ENCODE measurements around the gene NAXD.

NAXD gene

DNA sequence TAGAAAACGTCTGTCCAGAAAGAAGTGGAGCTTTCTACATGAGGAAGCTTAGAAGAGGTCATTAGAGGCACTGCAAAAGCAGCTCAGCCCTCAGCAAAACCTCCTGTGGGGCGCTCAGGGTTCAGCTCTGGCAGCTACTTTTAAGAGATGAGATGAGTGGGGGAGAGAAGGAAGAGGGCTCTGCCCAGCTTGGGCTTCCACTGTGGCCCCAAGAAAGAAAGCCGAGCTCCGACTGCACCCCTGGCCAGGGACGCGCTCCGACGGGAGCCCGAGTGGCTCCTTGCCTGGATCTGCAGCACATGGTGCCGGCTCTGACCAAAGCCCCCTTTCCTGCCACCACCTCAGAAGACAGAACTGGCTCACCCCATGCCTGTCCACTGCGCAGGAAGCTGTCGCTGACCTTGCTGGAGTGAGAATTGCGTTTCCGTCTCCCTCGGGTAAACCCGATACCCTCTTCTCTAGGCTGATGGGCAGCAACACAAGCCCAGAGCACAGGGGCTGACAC, 36.4 kb downstream of the NAXD start:
- Histone ChIP-seq H3K27me3 (ENCODE audit: low read depth, low read length) (no peaks in the 10 kb centered on the region), H3K9me3 (ENCODE audit: insufficient read depth, low read length) (no peaks in the 10 kb centered on the region), H3K36me3 (replicated peaks; ENCODE audit: low read depth, low read length) (peaks cover 20% of the 10 kb centered on the region), H3K4me1 (ENCODE audit: low read length) (peaks cover 13% of the 10 kb centered on the region), H3K4me3 (ENCODE audit: low read length) (no peak overlapping the region), H2AFZ (ENCODE audit: low read depth, low read length) (no peak overlapping the region), H4K20me1 (ENCODE audit: insufficient read depth, low read length) (peaks cover 17% of the 10 kb centered on the region), H3K27ac (ENCODE audit: low read length) (no peak overlapping the region), H3K79me2 (ENCODE audit: low read length) (no peaks in the 10 kb centered on the region), H3K4me2 (ENCODE audit: low read length) (no peak overlapping the region), H3K9ac (ENCODE audit: low read length) (no peak overlapping the region)
- no peak for TF ChIP-seq EZH2phosphoT487 (IDR thresholded peaks at IDR 0.05; ENCODE audit: low read depth)
- TF ChIP-seq, protein P1, sequence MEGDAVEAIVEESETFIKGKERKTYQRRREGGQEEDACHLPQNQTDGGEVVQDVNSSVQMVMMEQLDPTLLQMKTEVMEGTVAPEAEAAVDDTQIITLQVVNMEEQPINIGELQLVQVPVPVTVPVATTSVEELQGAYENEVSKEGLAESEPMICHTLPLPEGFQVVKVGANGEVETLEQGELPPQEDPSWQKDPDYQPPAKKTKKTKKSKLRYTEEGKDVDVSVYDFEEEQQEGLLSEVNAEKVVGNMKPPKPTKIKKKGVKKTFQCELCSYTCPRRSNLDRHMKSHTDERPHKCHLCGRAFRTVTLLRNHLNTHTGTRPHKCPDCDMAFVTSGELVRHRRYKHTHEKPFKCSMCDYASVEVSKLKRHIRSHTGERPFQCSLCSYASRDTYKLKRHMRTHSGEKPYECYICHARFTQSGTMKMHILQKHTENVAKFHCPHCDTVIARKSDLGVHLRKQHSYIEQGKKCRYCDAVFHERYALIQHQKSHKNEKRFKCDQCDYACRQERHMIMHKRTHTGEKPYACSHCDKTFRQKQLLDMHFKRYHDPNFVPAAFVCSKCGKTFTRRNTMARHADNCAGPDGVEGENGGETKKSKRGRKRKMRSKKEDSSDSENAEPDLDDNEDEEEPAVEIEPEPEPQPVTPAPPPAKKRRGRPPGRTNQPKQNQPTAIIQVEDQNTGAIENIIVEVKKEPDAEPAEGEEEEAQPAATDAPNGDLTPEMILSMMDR (IDR thresholded peaks at IDR 0.05; ENCODE audit: low read depth, low read length) = no peak

DNA sequence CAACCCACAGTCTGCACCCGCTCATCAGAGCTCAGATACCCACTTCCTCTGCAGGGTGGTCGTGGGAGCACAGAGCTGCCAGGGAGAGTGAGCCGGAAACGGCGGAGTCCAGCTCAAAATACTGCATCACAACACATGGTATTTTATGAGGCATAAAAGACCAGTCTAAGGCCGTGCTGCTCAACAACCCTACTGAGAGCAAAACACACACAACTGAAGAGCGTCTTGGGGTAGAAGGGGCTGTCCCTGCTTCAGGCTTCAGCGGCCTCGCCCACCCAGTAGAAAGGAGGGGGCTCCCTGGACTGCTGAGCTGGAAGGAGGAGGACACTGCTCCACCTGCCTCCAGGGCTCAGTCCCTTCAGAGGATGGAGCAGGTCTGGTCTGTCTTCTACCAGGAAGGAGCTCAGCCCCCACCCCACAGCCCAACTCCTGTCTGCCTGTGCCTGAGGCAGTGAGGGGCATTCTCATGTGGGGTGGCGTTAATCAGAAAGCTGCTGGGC, 36.9 kb downstream of the NAXD start:
- H3K27me3 ChIP-seq (ENCODE audit: low read depth, low read length) = no peaks in the 10 kb centered on the region
- no peaks in the 10 kb centered on the region for H3K9me3 ChIP-seq (ENCODE audit: insufficient read depth, low read length)
- H3K4me2 ChIP-seq (ENCODE audit: low read length) = no peak overlapping the region
- TF ChIP-seq, protein P1 (IDR thresholded peaks at IDR 0.05; ENCODE audit: low read depth, low read length) = no peak
- no peak for TF ChIP-seq EZH2phosphoT487 (IDR thresholded peaks at IDR 0.05; ENCODE audit: low read depth)
- H3K79me2 ChIP-seq (ENCODE audit: low read length) = no peaks in the 10 kb centered on the region
- no peak overlapping the region for H3K27ac ChIP-seq (ENCODE audit: low read length)
- peaks cover 13% of the 10 kb centered on the region for H3K4me1 ChIP-seq (ENCODE audit: low read length)
- H2AFZ ChIP-seq (ENCODE audit: low read depth, low read length) = no peak overlapping the region
- H3K9ac ChIP-seq (ENCODE audit: low read length) = no peak overlapping the region
- H4K20me1 ChIP-seq (ENCODE audit: insufficient read depth, low read length) = peaks cover 17% of the 10 kb centered on the region
- peaks cover 23% of the 10 kb centered on the region for H3K36me3 ChIP-seq (replicated peaks; ENCODE audit: low read depth, low read length)
- H3K4me3 ChIP-seq (ENCODE audit: low read length) = no peak overlapping the region

DNA sequence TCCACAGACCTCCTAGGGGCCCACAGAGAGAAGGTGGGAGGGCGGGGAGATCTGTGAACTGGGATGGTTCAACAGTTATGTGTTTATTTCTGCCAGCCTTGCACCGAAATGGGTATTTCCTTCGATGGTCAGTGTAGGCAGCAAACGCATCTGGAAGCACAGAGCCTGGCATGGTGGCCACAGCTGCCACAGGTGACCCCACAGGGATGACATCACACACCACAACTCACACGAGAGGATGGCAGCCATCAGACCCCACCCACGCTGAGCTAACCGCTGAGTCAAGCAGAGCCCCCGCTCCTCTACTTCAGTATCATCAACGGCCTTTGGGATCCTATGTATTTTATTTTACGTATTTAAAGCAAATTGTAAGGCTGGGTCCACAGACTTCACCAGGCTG, 37.4 kb downstream of the NAXD start:
- Histone ChIP-seq H3K4me3 (ENCODE audit: low read length) (no peak overlapping the region), H3K9ac (ENCODE audit: low read length) (no peak overlapping the region), H3K27ac (ENCODE audit: low read length) (no peak overlapping the region), H3K36me3 (replicated peaks; ENCODE audit: low read depth, low read length) (peaks cover 26% of the 10 kb centered on the region), H2AFZ (ENCODE audit: low read depth, low read length) (no peak overlapping the region), H3K27me3 (ENCODE audit: low read depth, low read length) (no peaks in the 10 kb centered on the region), H3K4me2 (ENCODE audit: low read length) (no peak overlapping the region), H4K20me1 (ENCODE audit: insufficient read depth, low read length) (peaks cover 20% of the 10 kb centered on the region), H3K79me2 (ENCODE audit: low read length) (peaks cover 2% of the 10 kb centered on the region; the same call in 1 of the 2 replicates), H3K9me3 (ENCODE audit: insufficient read depth, low read length) (no peaks in the 10 kb centered on the region), H3K4me1 (ENCODE audit: low read length) (peaks cover 17% of the 10 kb centered on the region)
- TF ChIP-seq, protein P1 (IDR thresholded peaks at IDR 0.05; ENCODE audit: low read depth, low read length) = no peak
- TF ChIP-seq EZH2phosphoT487 (IDR thresholded peaks at IDR 0.05; ENCODE audit: low read depth) = no peak

DNA sequence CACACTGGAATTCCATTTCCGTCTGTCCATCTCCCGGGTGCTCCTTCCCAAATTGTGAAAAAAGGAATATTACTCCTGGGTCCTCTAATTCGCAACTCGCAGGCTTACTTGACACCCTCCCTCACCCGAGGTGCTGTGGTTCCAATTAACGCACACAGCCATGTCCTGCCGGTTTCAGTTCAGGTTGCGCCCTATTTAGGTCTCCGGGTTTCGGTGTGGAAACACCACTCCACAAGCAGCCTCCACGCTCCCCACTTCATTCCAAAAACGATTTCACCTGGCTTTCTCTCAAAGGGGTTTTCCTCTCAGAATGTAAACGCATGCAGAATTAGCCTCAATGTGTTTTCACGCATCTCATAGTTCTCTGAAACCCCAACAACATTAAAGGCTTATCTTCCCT, 37.9 kb downstream of the NAXD start:
- Histone ChIP-seq H3K4me1 (ENCODE audit: low read length) (peaks cover 22% of the 10 kb centered on the region), H3K9ac (ENCODE audit: low read length) (no peak overlapping the region), H3K9me3 (ENCODE audit: insufficient read depth, low read length) (no peaks in the 10 kb centered on the region), H3K27ac (ENCODE audit: low read length) (no peak overlapping the region), H3K4me2 (ENCODE audit: low read length) (peak overlapping the region; percentile 31), H4K20me1 (ENCODE audit: insufficient read depth, low read length) (peaks cover 24% of the 10 kb centered on the region), H3K27me3 (ENCODE audit: low read depth, low read length) (no peaks in the 10 kb centered on the region), H3K4me3 (ENCODE audit: low read length) (no peak overlapping the region), H3K36me3 (replicated peaks; ENCODE audit: low read depth, low read length) (peaks cover 29% of the 10 kb centered on the region), H2AFZ (ENCODE audit: low read depth, low read length) (no peak overlapping the region), H3K79me2 (ENCODE audit: low read length) (peaks cover 4% of the 10 kb centered on the region; the same call in 1 of the 2 replicates)
- no peak for TF ChIP-seq EZH2phosphoT487 (IDR thresholded peaks at IDR 0.05; ENCODE audit: low read depth)
- TF ChIP-seq, protein P1 (IDR thresholded peaks at IDR 0.05; ENCODE audit: low read depth, low read length) = no peak
